Mesenchymal stem cell (in vitro differentiated cells and primary cell): ENCODE measurements around the gene CEMIP.

Source experiments
- DNase-seq: peaks from one replicate; pipeline ENCODE4 v3.0.0-alpha.2; 2013
- H2AFZ ChIP-seq: one replicate; pipeline ENCODE4 v1.6.1; 2013; ENCODE audit warnings: low read depth, mild to moderate bottlenecking, control low read depth, inconsistent platforms, low read length, moderate library complexity
- H2AK5ac ChIP-seq: 2 replicates; pipeline ENCODE4 v1.6.1; 2013; ENCODE audit warnings: low read length, moderate library complexity, mild to moderate bottlenecking, inconsistent platforms; ENCODE audit not compliant: severe bottlenecking
- H2BK120ac ChIP-seq: one replicate; pipeline ENCODE4 v1.6.1; 2013; ENCODE audit warnings: low read depth, mild to moderate bottlenecking, inconsistent platforms, low read length, moderate library complexity
- H2BK12ac ChIP-seq, 2 experiments: one replicate each; pipeline ENCODE4 v1.6.1; 2013; ENCODE audit warnings: inconsistent platforms in 2 of 2, low read length in 2 of 2, mild to moderate bottlenecking in 2 of 2, moderate library complexity in 2 of 2, control low read depth in 1 of 2
- H2BK15ac ChIP-seq: one replicate; pipeline ENCODE4 v1.6.1; 2013; ENCODE audit warnings: mild to moderate bottlenecking, low read depth, inconsistent platforms; ENCODE audit not compliant: poor library complexity, severe bottlenecking
- H2BK5ac ChIP-seq: 2 replicates; pipeline ENCODE4 v1.6.1; 2013; ENCODE audit warnings: low read depth, mild to moderate bottlenecking, low read length, control low read depth, inconsistent platforms; ENCODE audit not compliant: poor library complexity, severe bottlenecking
- H3K14ac ChIP-seq, 2 experiments: one replicate each; pipeline ENCODE4 v1.6.1; 2013; ENCODE audit warnings: inconsistent platforms in 2 of 2, low read length in 2 of 2, control low read depth in 1 of 2, mild to moderate bottlenecking in 1 of 2, moderate library complexity in 1 of 2
- H3K18ac ChIP-seq, 2 experiments: one replicate each; pipeline ENCODE4 v1.6.1; 2013; ENCODE audit warnings: inconsistent platforms in 2 of 2, low read length in 2 of 2, control low read depth in 1 of 2, low read depth in 1 of 2, mild to moderate bottlenecking in 1 of 2
- H3K23ac ChIP-seq, 2 experiments: one replicate each; pipeline ENCODE4 v1.6.1; 2013; ENCODE audit warnings: inconsistent platforms in 2 of 2, low read length in 2 of 2, mild to moderate bottlenecking in 2 of 2, moderate library complexity in 2 of 2, control low read depth in 1 of 2
- H3K27ac ChIP-seq: 2 replicates; pipeline ENCODE4 v1.5.1; 2013; ENCODE audit warnings: mild to moderate bottlenecking, moderate library complexity, low read length, control low read depth, inconsistent platforms; ENCODE audit not compliant: poor library complexity, severe bottlenecking
- H3K27me3 ChIP-seq, 2 experiments: 2 replicates each; pipeline versions ENCODE4 v1.6.1 to v1.7.0; 2013; ENCODE audit warnings: low read length in 2 of 2, mild to moderate bottlenecking in 2 of 2, moderate library complexity in 2 of 2, control low read depth in 1 of 2, inconsistent platforms in 1 of 2; ENCODE audit not compliant: control insufficient read depth in 1 of 2, insufficient read depth in 1 of 2
- H3K36me3 ChIP-seq, 2 experiments: 2 replicates each; pipeline versions ENCODE4 v1.6.1 to v1.7.0; 2013; ENCODE audit warnings: low read length in 2 of 2, control low read depth in 1 of 2, inconsistent platforms in 1 of 2, low read depth in 1 of 2, mild to moderate bottlenecking in 1 of 2; ENCODE audit not compliant: insufficient read depth in 2 of 2, control insufficient read depth in 1 of 2
- H3K4ac ChIP-seq, 2 experiments: one replicate each; pipeline ENCODE4 v1.6.1; 2013; ENCODE audit warnings: inconsistent platforms in 2 of 2, low read length in 2 of 2, mild to moderate bottlenecking in 2 of 2, moderate library complexity in 2 of 2, control low read depth in 1 of 2, low read depth in 1 of 2
- H3K4me1 ChIP-seq: 2 replicates; pipeline ENCODE4 v1.6.1; 2013; ENCODE audit warnings: low read depth, low read length, control low read depth; ENCODE audit not compliant: control insufficient read depth, insufficient read depth
- H3K4me2 ChIP-seq: 2 replicates; pipeline ENCODE4 v1.6.1; 2013; ENCODE audit warnings: low read length, mild to moderate bottlenecking, inconsistent platforms; ENCODE audit not compliant: poor library complexity, severe bottlenecking
- H3K4me3 ChIP-seq, 2 experiments: 2 replicates each; pipeline versions ENCODE4 v1.5.1 to v1.7.0; 2013; ENCODE audit warnings: low read length in 2 of 2, mild to moderate bottlenecking in 2 of 2, control low read depth in 1 of 2, low read depth in 1 of 2; ENCODE audit not compliant: insufficient read depth in 1 of 2
- H3K79me1 ChIP-seq: replicated peaks from 2 replicates; pipeline ENCODE4 v1.6.1; 2013; ENCODE audit warnings: mild to moderate bottlenecking, control low read depth, low read length, inconsistent platforms; ENCODE audit not compliant: poor library complexity, severe bottlenecking
- H3K9ac ChIP-seq: 2 replicates; pipeline ENCODE4 v1.7.0; 2013; ENCODE audit warnings: mild to moderate bottlenecking, low read length, moderate library complexity
- H3K9me3 ChIP-seq: 2 replicates; pipeline ENCODE4 v1.7.0; 2013; ENCODE audit warnings: mild to moderate bottlenecking, low read length; ENCODE audit not compliant: control insufficient read depth
- H4K8ac ChIP-seq: one replicate; pipeline ENCODE4 v1.6.1; 2013; ENCODE audit warnings: inconsistent platforms, mild to moderate bottlenecking, low read length, moderate library complexity
- H4K91ac ChIP-seq: one replicate; pipeline ENCODE4 v1.6.1; 2013; ENCODE audit warnings: mild to moderate bottlenecking, low read length, inconsistent platforms
- WGBS: methylation state at CpG from one replicate; pipeline ENCODE4 v1.1.7; 2013; ENCODE audit warnings: mixed read lengths; 5-methylcytosine and 5-hydroxymethylcytosine counted together

CEMIP gene

GRCh38 chr15:80732818-80733217 lies 46.4 kb upstream of the CEMIP start:
- Histone ChIP-seq H3K9ac (no peak overlapping the region), H3K23ac (no peak overlapping the region), H3K4me3 (no peak overlapping the region), H3K27me3 (no peaks in the 10 kb centered on the region), H2AFZ (peak overlapping the region; percentile 10), H4K8ac (peak overlapping the region; percentile 55), H3K4me1 (peaks cover 4% of the 10 kb centered on the region), H3K18ac (no peak overlapping the region), H2BK120ac (no peak overlapping the region), H3K4ac (no peak overlapping the region), H3K9me3 (no peaks in the 10 kb centered on the region), H2BK5ac (no peak overlapping the region), H2BK15ac (no peak overlapping the region), H3K27ac (no peak overlapping the region), H3K14ac (peak overlapping the region in 1 of 2 experiments; percentile 88), H2BK12ac (no peak overlapping the region), H3K36me3 (peaks cover 0 to 14% of the 10 kb centered on the region in 2 experiments), H3K79me1 (peaks cover 32% of the 10 kb centered on the region), H3K4me2 (no peak overlapping the region), H4K91ac (no peak overlapping the region), H2AK5ac (no peak overlapping the region)
- 93% methylated on average over 5 of the region's 5 CpGs for WGBS
- DNase-seq = no peak

- H2BK12ac ChIP-seq = no peak overlapping the region
- H3K4me2 ChIP-seq = no peak overlapping the region
- no peak overlapping the region for H2AFZ ChIP-seq
- peaks cover 36% of the 10 kb centered on the region for H3K79me1 ChIP-seq
- no peaks in the 10 kb centered on the region for H3K9me3 ChIP-seq
- H3K4me3 ChIP-seq = no peak overlapping the region
- H3K27me3 ChIP-seq = no peaks in the 10 kb centered on the region
- H3K27ac ChIP-seq = no peak overlapping the region
- H2AK5ac ChIP-seq = no peak overlapping the region
- H2BK120ac ChIP-seq = no peak overlapping the region
- peak overlapping the region in 1 of 2 experiments; percentile 57 for H3K23ac ChIP-seq
- no peak overlapping the region for H3K4ac ChIP-seq
- no peak overlapping the region for H3K9ac ChIP-seq
- H3K4me1 ChIP-seq = peaks cover 2% of the 10 kb centered on the region
- H3K14ac ChIP-seq = peak overlapping the region in 1 of 2 experiments; percentile 88
- no peak overlapping the region for H4K8ac ChIP-seq
- peaks cover 0 to 8% of the 10 kb centered on the region in 2 experiments for H3K36me3 ChIP-seq
- DNase-seq = no peak
- H3K18ac ChIP-seq = no peak overlapping the region
- H4K91ac ChIP-seq = no peak overlapping the region
- 88% methylated on average over 1 of the region's 1 CpG for WGBS
- no peak overlapping the region for H2BK15ac ChIP-seq
- H2BK5ac ChIP-seq = no peak overlapping the region
Measured at GRCh38 chr15:80733460-80733859, 45.7 kb upstream of the CEMIP start.

GRCh38 chr15:80735344-80735743 lies 43.8 kb upstream of the CEMIP start:
- Histone ChIP-seq H3K9me3 (no peaks in the 10 kb centered on the region), H2BK5ac (no peak overlapping the region), H2AK5ac (no peak overlapping the region), H3K4me1 (peaks cover 2% of the 10 kb centered on the region), H2BK15ac (no peak overlapping the region), H3K36me3 (peaks cover 0 to 9% of the 10 kb centered on the region in 2 experiments), H3K23ac (peak overlapping the region in 1 of 2 experiments; percentile 16), H3K4ac (no peak overlapping the region), H3K14ac (no peak overlapping the region), H3K79me1 (peaks cover 34% of the 10 kb centered on the region), H3K4me2 (no peak overlapping the region), H2BK120ac (no peak overlapping the region), H3K18ac (no peak overlapping the region), H4K8ac (no peak overlapping the region), H3K4me3 (no peak overlapping the region), H3K9ac (no peak overlapping the region), H2AFZ (no peak overlapping the region), H2BK12ac (peak overlapping the region in 1 of 2 experiments; percentile 64), H3K27me3 (no peaks in the 10 kb centered on the region), H4K91ac (no peak overlapping the region), H3K27ac (no peak overlapping the region)
- WGBS = 93% methylated on average over 8 of the region's 8 CpGs
- no peak for DNase-seq

DNA sequence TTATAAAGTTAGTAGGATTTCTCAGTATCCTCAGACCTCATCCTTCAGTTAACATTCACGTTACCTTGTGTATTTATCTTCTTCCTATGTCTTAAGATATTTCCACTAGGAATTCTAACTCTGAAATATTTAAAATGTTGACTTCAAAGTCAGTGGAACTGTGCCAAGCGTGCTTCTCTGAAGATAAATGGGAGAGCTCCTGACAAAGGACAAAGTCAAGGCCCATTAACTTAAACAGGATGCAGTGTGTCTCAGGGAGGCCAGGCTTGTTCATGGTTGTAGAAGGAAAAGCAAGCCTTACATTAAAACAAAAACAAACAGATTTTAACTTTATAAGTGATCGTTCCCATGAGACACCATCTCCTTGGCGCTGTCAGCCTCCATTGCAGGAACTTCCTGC lies 42.6 kb upstream of the CEMIP start:
- Histone ChIP-seq H4K91ac (peak overlapping the region; percentile 20), H3K79me1 (peaks cover 33% of the 10 kb centered on the region)
- 48% methylated on average over 3 of the region's 4 CpGs for WGBS

More for the DNA sequence above, 42.6 kb upstream of the CEMIP start:
- Histone ChIP-seq H4K8ac (no peak overlapping the region), H3K23ac (no peak overlapping the region), H3K27ac (no peak overlapping the region), H2AFZ (no peak overlapping the region), H3K4me1 (peaks cover 2% of the 10 kb centered on the region), H2BK12ac (no peak overlapping the region), H2BK5ac (no peak overlapping the region), H3K4ac (peak overlapping the region in 1 of 2 experiments; percentile 5), H3K4me2 (no peak overlapping the region), H3K9me3 (no peaks in the 10 kb centered on the region), H3K18ac (peak overlapping the region in 1 of 2 experiments; percentile 23), H3K9ac (no peak overlapping the region), H3K27me3 (no peaks in the 10 kb centered on the region), H3K14ac (no peak overlapping the region), H2BK15ac (no peak overlapping the region), H3K36me3 (peaks cover 0 to 15% of the 10 kb centered on the region in 2 experiments), H2BK120ac (no peak overlapping the region), H2AK5ac (no peak overlapping the region), H3K4me3 (no peak overlapping the region)
- peak; percentile 48 for DNase-seq
